ENCODE measurements around the gene CD209.

Gene CD209

GRCh38 chr19:7736148-7736547 is 11.2 kb downstream of the CD209 start:
- no peak for DNase-seq

- no peak for DNase-seq
Measured at GRCh38 chr19:7734220-7735203, 12.8 kb downstream of the CD209 start.

GRCh38 chr19:7733376-7733775 is 14.0 kb downstream of the CD209 start:
- no peak for DNase-seq

GRCh38 chr19:7732045-7732444 is 15.3 kb downstream of the CD209 start, which contains the start of gene CLEC4G:
Gene CLEC4G, minus strand, starts transcription at chr19:7732110. Its CDS starts 8 bp downstream, at chr19:7732102.
- DNase-seq = no peak

GRCh38 chr19:7731615-7732014 is 15.7 kb downstream of the CD209 start:
- DNase-seq = no peak

GRCh38 chr19:7731218-7731595 is 16.1 kb downstream of the CD209 start:
- DNase-seq = no peak

- no peak for DNase-seq
Measured at GRCh38 chr19:7730286-7731217, 16.8 kb downstream of the CD209 start.

- no peak for DNase-seq
Measured at GRCh38 chr19:7729831-7730285, 17.5 kb downstream of the CD209 start.

- no peak for DNase-seq
Measured at GRCh38 chr19:7729211-7729610, 18.1 kb downstream of the CD209 start.

- no peak for DNase-seq
Measured at GRCh38 chr19:7725791-7726190, 21.5 kb downstream of the CD209 start.

- DNase-seq = peak; percentile 59
Measured at GRCh38 chr19:7722231-7722651, 25.1 kb downstream of the CD209 start.

GRCh38 chr19:7720351-7720750 is 27.0 kb downstream of the CD209 start:
- DNase-seq = no peak

GRCh38 chr19:7718668-7719067 is 28.7 kb downstream of the CD209 start:
- no peak for DNase-seq

- DNase-seq = no peak
Measured at GRCh38 chr19:7716762-7717161, 30.6 kb downstream of the CD209 start.

GRCh38 chr19:7715671-7716070 is 31.7 kb downstream of the CD209 start:
- no peak for DNase-seq

GRCh38 chr19:7710616-7711015 is 36.7 kb downstream of the CD209 start:
- no peak for DNase-seq

- no peak for DNase-seq
Measured at GRCh38 chr19:7709932-7710460, 37.3 kb downstream of the CD209 start.

- no peak for DNase-seq
Measured at GRCh38 chr19:7706955-7707456, 40.3 kb downstream of the CD209 start.

- DNase-seq = no peak
Measured at GRCh38 chr19:7706188-7706954, 41.0 kb downstream of the CD209 start.

- no peak for DNase-seq
Measured at GRCh38 chr19:7705387-7706187, 41.7 kb downstream of the CD209 start.

All from NCI-H774 (cell line).